H1 (cell line): ENCODE measurements around the gene DYNC2I2. TPM values are rescaled to one million over a fixed set of nuclear protein-coding genes. Genes with fewer than 3 reads are reported as not detected.

Source experiments
- CTCF ChIA-PET: fragments of 300-600 bp; sonication (Branson Sonifier 250); formaldehyde crosslinking; loops from one replicate; lab custom pipeline; 2021; ENCODE audit not compliant: partially characterized antibody; lab: Charles Lee
- POLR2A ChIA-PET: fragments of 300-600 bp; sonication (Branson Sonifier 250); formaldehyde crosslinking; loops from one replicate; lab custom pipeline; 2021; ENCODE audit warnings: inconsistent platforms; ENCODE audit not compliant: partially characterized antibody; lab: Charles Lee
- DNase-seq, 2 experiments: peaks; one replicate each; pipeline versions ENCODE4 v3.0.0 to v3.0.0-alpha.2; 2010 to 2022; ENCODE audit warnings: low spot score in 2 of 2, low read depth in 1 of 2, mixed read lengths in 1 of 2
- FAIRE-seq: peaks from 2 replicates; lab custom pipeline; 2011; peaks lifted over from hg19 to GRCh38; lab: Jason Lieb, UNC
- H2AFZ ChIP-seq: 2 replicates; pipeline ENCODE4 v1.8.1; 2012; ENCODE audit warnings: low read length, inconsistent platforms
- H2AK5ac ChIP-seq: 2 replicates; pipeline ENCODE4 v1.6.1; 2013; ENCODE audit warnings: low read depth, low read length
- H2BK120ac ChIP-seq: replicated peaks from 2 replicates; pipeline ENCODE3; 2013; ENCODE audit warnings: low read depth, low read length, inconsistent platforms
- H2BK12ac ChIP-seq: 2 replicates; pipeline ENCODE4 v1.6.1; 2013; ENCODE audit warnings: low read depth, low read length
- H2BK15ac ChIP-seq: 2 replicates; pipeline ENCODE4 v1.6.1; 2013; ENCODE audit warnings: low read length
- H2BK20ac ChIP-seq: 2 replicates; pipeline ENCODE4 v1.6.1; 2013; ENCODE audit warnings: low read length
- H2BK5ac ChIP-seq: 2 replicates; pipeline ENCODE4 v1.6.1; 2013; ENCODE audit warnings: low read depth, low read length
- H3K14ac ChIP-seq: 2 replicates; pipeline ENCODE4 v1.6.1; 2013; ENCODE audit warnings: inconsistent platforms; ENCODE audit not compliant: insufficient read length
- H3K18ac ChIP-seq: 2 replicates; pipeline ENCODE4 v1.6.1; 2013; ENCODE audit warnings: low read length; ENCODE audit errors: extremely low read depth
- H3K23ac ChIP-seq: 2 replicates; pipeline ENCODE4 v1.6.1; 2013; ENCODE audit warnings: inconsistent platforms; ENCODE audit not compliant: insufficient read length
- H3K23me2 ChIP-seq: 2 replicates; pipeline ENCODE4 v1.6.1; 2013; ENCODE audit warnings: low read depth, low read length
- H3K27ac ChIP-seq: 2 replicates; pipeline ENCODE4 v1.6.1; 2011; ENCODE audit warnings: low read depth, low read length, inconsistent platforms
- H3K27me3 ChIP-seq, 4 experiments: replicated peaks in 1 of 4; 1 replicate in 1 of 4; 2 replicates in 3 of 4; pipeline versions ENCODE4 v1.6.1 to v1.8.1; 2011 to 2013; ENCODE audit warnings: low read length in 3 of 4, mild to moderate bottlenecking in 3 of 4, inconsistent platforms in 2 of 4, mixed read lengths in 2 of 4, moderate library complexity in 1 of 4; ENCODE audit not compliant: control insufficient read depth in 3 of 4, insufficient read depth in 3 of 4; ENCODE audit errors: extremely low read depth in 1 of 4
- H3K36me3 ChIP-seq, 4 experiments: 2 replicates each; pipeline versions ENCODE4 v1.6.1 to v1.8.1; 2011 to 2013; ENCODE audit warnings: mild to moderate bottlenecking in 4 of 4, low read length in 3 of 4, moderate library complexity in 2 of 4, control low read depth in 1 of 4, inconsistent platforms in 1 of 4; ENCODE audit not compliant: insufficient read depth in 4 of 4, control insufficient read depth in 2 of 4
- H3K4ac ChIP-seq: replicated peaks from 2 replicates; pipeline ENCODE3; 2013; ENCODE audit warnings: low read length, low read depth, mixed read lengths, inconsistent platforms; ENCODE audit not compliant: insufficient read length
- H3K4me1 ChIP-seq, 4 experiments: replicated peaks in 1 of 4; 1 replicate in 1 of 4; 2 replicates in 3 of 4; pipeline versions ENCODE4 v1.6.1 to v1.8.1; 2011 to 2013; ENCODE audit warnings: low read length in 3 of 4, inconsistent platforms in 2 of 4, mixed read lengths in 1 of 4; ENCODE audit not compliant: insufficient read depth in 4 of 4, control insufficient read depth in 3 of 4
- H3K4me2 ChIP-seq, 2 experiments: 2 replicates each; pipeline versions ENCODE4 v1.6.1 to v1.8.1; 2011 to 2013; ENCODE audit warnings: low read depth in 2 of 2, low read length in 2 of 2, control low read depth in 1 of 2, inconsistent platforms in 1 of 2, mild to moderate bottlenecking in 1 of 2; ENCODE audit not compliant: insufficient read depth in 1 of 2
- H3K4me3 ChIP-seq, 4 experiments: fragments of 200-600, 300-600 bp in 1 of 4; sonication (generic), shearing (Covaris generic), sonication (Bioruptor Twin) in 1 of 4; 2 replicates each; pipeline versions ENCODE4 v1.5.1 to v1.8.1; 2011 to 2016; ENCODE audit warnings: low read length in 4 of 4, low read depth in 3 of 4, control low read depth in 2 of 4, inconsistent platforms in 2 of 4, mild to moderate bottlenecking in 2 of 4, mixed read lengths in 1 of 4, moderate library complexity in 1 of 4; ENCODE audit not compliant: insufficient read depth in 2 of 4; ENCODE audit errors: extremely low read depth in 1 of 4
- H3K56ac ChIP-seq: replicated peaks from 2 replicates; pipeline ENCODE3; 2013; ENCODE audit warnings: low read depth, mild to moderate bottlenecking, mixed read lengths, low read length, inconsistent platforms; ENCODE audit not compliant: insufficient read length
- H3K79me1 ChIP-seq: 2 replicates; pipeline ENCODE4 v1.6.1; 2013; ENCODE audit warnings: low read depth, low read length, control low read depth
- H3K79me2 ChIP-seq, 2 experiments: 2 replicates each; pipeline versions ENCODE4 v1.6.1 to v1.8.1; 2012 to 2013; ENCODE audit warnings: low read length in 2 of 2, mild to moderate bottlenecking in 2 of 2, inconsistent platforms in 1 of 2; ENCODE audit not compliant: insufficient read depth in 2 of 2, control insufficient read depth in 1 of 2
- H3K9ac ChIP-seq, 4 experiments: replicated peaks in 1 of 4; 1 replicate in 1 of 4; 2 replicates in 3 of 4; pipeline versions ENCODE4 v1.6.1 to v1.8.1; 2011 to 2013; ENCODE audit warnings: low read depth in 3 of 4, low read length in 3 of 4, control low read depth in 2 of 4, mild to moderate bottlenecking in 2 of 4, moderate library complexity in 2 of 4, inconsistent platforms in 1 of 4; ENCODE audit errors: extremely low read depth in 1 of 4
- H3K9me3 ChIP-seq, 2 experiments: 2 replicates each; pipeline versions ENCODE4 v1.6.1 to v1.8.1; 2012 to 2013; ENCODE audit warnings: mild to moderate bottlenecking in 2 of 2, moderate library complexity in 2 of 2, control low read depth in 1 of 2, inconsistent platforms in 1 of 2, low read depth in 1 of 2, low read length in 1 of 2, mixed read lengths in 1 of 2; ENCODE audit not compliant: insufficient read depth in 2 of 2
- H4K20me1 ChIP-seq, 2 experiments: replicated peaks in 1 of 2; 2 replicates each; pipeline versions ENCODE3 to v1.8.1; 2011 to 2013; ENCODE audit warnings: inconsistent platforms in 2 of 2, low read length in 2 of 2, mild to moderate bottlenecking in 1 of 2; ENCODE audit not compliant: insufficient read depth in 2 of 2, control insufficient read depth in 1 of 2
- H4K5ac ChIP-seq: 2 replicates; pipeline ENCODE4 v1.6.1; 2013; ENCODE audit warnings: low read length, low read depth, mixed read lengths, inconsistent platforms; ENCODE audit not compliant: insufficient read length
- H4K8ac ChIP-seq: 2 replicates; pipeline ENCODE4 v1.8.0; 2013; ENCODE audit warnings: mild to moderate bottlenecking, moderate library complexity, low read length, inconsistent platforms; ENCODE audit not compliant: insufficient read depth; ENCODE audit errors: extremely low read depth
- H4K91ac ChIP-seq: replicated peaks from 2 replicates; pipeline ENCODE3; 2013; ENCODE audit warnings: low read length, mixed read lengths, inconsistent platforms; ENCODE audit not compliant: insufficient read length
- CBX5 ChIP-seq: fragments of 300-800, 300-1000 bp; sonication (generic); IDR thresholded peaks from 2 replicates; pipeline ENCODE4 v1.7.1; 2016; ENCODE audit warnings: antibody characterized with exemption, low read length, low read depth
- KDM4A ChIP-seq: IDR thresholded peaks from one replicate; pipeline ENCODE4 v1.7.1; 2012; ENCODE audit warnings: low read depth, mild to moderate bottlenecking, moderate library complexity, low read length, inconsistent platforms; ENCODE audit not compliant: severe bottlenecking
- POLR2AphosphoS5 ChIP-seq: IDR thresholded peaks from 2 replicates; pipeline ENCODE4 v1.6.1; 2011; ENCODE audit warnings: low read depth, low read length
- POU5F1 ChIP-seq: IDR thresholded peaks from 2 replicates; pipeline ENCODE4 v1.6.1; 2011; ENCODE audit warnings: low read depth, mild to moderate bottlenecking, low read length, moderate library complexity
- RXRA ChIP-seq: IDR thresholded peaks from 2 replicates; pipeline ENCODE4 v1.6.1; 2011; ENCODE audit warnings: low read depth, mild to moderate bottlenecking, low read length, moderate library complexity; ENCODE audit not compliant: insufficient read depth
- SP1 ChIP-seq: IDR thresholded peaks from 2 replicates; pipeline ENCODE4 v1.6.1; 2011; ENCODE audit warnings: low read depth, low read length
- SUZ12 ChIP-seq: fragments of 200-600 bp; sonication (generic); IDR thresholded peaks from 2 replicates; pipeline ENCODE4 v1.6.1; 2012; ENCODE audit warnings: mild to moderate bottlenecking, inconsistent platforms, low read length, moderate library complexity, mixed read lengths
- YY1 ChIP-seq: IDR thresholded peaks from 2 replicates; pipeline ENCODE4 v1.6.1; 2011; ENCODE audit warnings: low read depth, mild to moderate bottlenecking, low read length
- WGBS, 2 experiments: shearing (Covaris generic) in 1 of 2; methylation state at CpG; one replicate each; pipeline versions ENCODE4 v1.1.6 to v1.1.7; 2013 to 2015; ENCODE audit warnings: low lambda C conversion rate in 2 of 2, mixed read lengths in 2 of 2, inconsistent platforms in 1 of 2, low coverage in 1 of 2, missing lambda C conversion rate in 1 of 2; ENCODE audit not compliant: insufficient replicate concordance in 2 of 2, insufficient coverage in 1 of 2, insufficient read length in 1 of 2; ENCODE audit errors: extremely low coverage in 1 of 2, missing lambda C conversion rate in 1 of 2; 5-methylcytosine and 5-hydroxymethylcytosine counted together
- polyA plus RNA-seq, 7 experiments: library from polyadenylated mRNA; depleted of rRNA in 3 of 7; stranded (reverse) in 5 of 7; unstranded in 2 of 7; fragments of >200 nt in 5 of 7; fragments of 200-250 nt in 2 of 7; gene quantifications; 1 replicate in 5 of 7; 2 replicates in 1 of 7; 4 replicates in 1 of 7; pipeline versions ENCODE4 v1.2.1 to v1.2.3, GENCODE V29; 2011 to 2013; ENCODE audit warnings: missing spikeins in 2 of 7, mixed read lengths in 2 of 7
- total RNA-seq: library from RNA; stranded (reverse); fragmentation: NEBNext Ultra II Directional; extraction: Animal tissue kit (Norgen Biotek cat#: 25700); gene quantifications from 2 replicates; pipeline ENCODE4 v1.2.1, GENCODE V29; 2021

The DYNC2I2 gene
- total and polyA plus RNA-seq, 2 of the 8 experiments (the other 6 are each of a cell fraction or from before 2014, with no cell fraction given): 58.0 to 78.5 TPM

DNA sequence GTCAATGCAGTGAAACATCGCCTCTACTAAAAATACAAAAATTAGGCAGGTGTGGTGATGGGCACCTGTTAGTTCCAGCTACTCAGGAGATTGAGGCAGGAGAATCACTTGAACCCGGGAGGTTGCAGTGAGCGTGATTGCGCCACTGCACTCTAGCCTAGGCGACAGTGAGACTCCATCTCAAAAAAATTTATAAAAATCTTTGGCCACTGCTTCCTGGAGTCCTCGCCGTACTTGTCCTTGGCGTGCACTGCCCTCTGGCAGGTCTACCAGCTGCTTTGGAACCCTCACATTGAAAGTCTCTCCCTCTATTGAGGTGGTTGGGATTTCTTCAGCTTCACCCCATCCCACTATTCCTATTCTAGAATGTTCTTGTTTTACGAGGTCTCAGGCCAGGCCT, 25.0 kb downstream of the DYNC2I2 start:
- no peak overlapping the region for H2BK20ac ChIP-seq
- H3K18ac ChIP-seq: no peak overlapping the region
- no peaks in the 10 kb centered on the region for H3K23me2 ChIP-seq
- H2BK12ac ChIP-seq: no peak overlapping the region
- no peak overlapping the region; the same call in 1 of the 2 replicates for H4K8ac ChIP-seq
- H2BK120ac ChIP-seq: no peak overlapping the region
- H3K4ac ChIP-seq: no peak overlapping the region
- 97% methylated on average over 9 of the region's 9 CpGs; no CpG with 5 or more reads in 1 of the 2 experiments for WGBS, 2 experiments
- H3K14ac ChIP-seq: no peak overlapping the region
- H3K9me3 ChIP-seq: no peaks in the 10 kb centered on the region
- no peak overlapping the region for H4K5ac ChIP-seq
- H3K27ac ChIP-seq: no peak overlapping the region
- H3K56ac ChIP-seq: no peak overlapping the region
- H2BK15ac ChIP-seq: no peak overlapping the region
- no peak overlapping the region for H3K4me2 ChIP-seq
- peaks cover 5% of the 10 kb centered on the region; the same call in 1 of the 2 replicates for H3K79me1 ChIP-seq
- H3K79me2 ChIP-seq: no peaks in the 10 kb centered on the region
- no peak overlapping the region for H3K23ac ChIP-seq
- no peak overlapping the region for H4K91ac ChIP-seq
- H4K20me1 ChIP-seq: peaks cover 5 to 21% of the 10 kb centered on the region in 2 experiments
- H3K36me3 ChIP-seq: peaks cover 21 to 40% (median 29%) of the 10 kb centered on the region in 4 experiments; a peak in 6 of 8 replicates
- no peak overlapping the region for H3K4me3 ChIP-seq
- FAIRE-seq: no peak
- ChIA-PET POLR2A (interaction anchor here (0.6 to 15.6 kb wide), 3 partner anchors 7 to 59 kb away, joined by 3 to 313 read pairs (median 28); partner anchors contain the start of gene SET), CTCF (interaction anchor here (0.9 to 1.4 kb wide), 3 partner anchors 11 to 133 kb away, joined by 3 read pairs; no protein-coding TSS in a partner anchor)
- no peak for DNase-seq
- no peak overlapping the region for H2AFZ ChIP-seq
- H2BK5ac ChIP-seq: no peak overlapping the region
- H3K9ac ChIP-seq: no peak overlapping the region
- no peak overlapping the region for H2AK5ac ChIP-seq
- H3K27me3 ChIP-seq: no peaks in the 10 kb centered on the region
- peaks cover 0 to 14% (median 11%) of the 10 kb centered on the region in 4 experiments; a peak in 5 of 7 replicates for H3K4me1 ChIP-seq
- TF ChIP-seq RXRA (no peak), SP1 (no peak), SUZ12 (no peak), KDM4A (no peak), CBX5 (no peak), POU5F1 (no peak), YY1 (no peak), POLR2AphosphoS5 (no peak)
